HepG2 (cell line): ENCODE measurements around the gene CDC42SE1.

Experiments used
- CEBPB ChIP-seq: IDR thresholded peaks from 2 replicates; pipeline ENCODE4 v1.6.1; 2011; ENCODE audit warnings: low read depth, low read length, improper control_type of control experiment, borderline replicate concordance
- ETV6 ChIP-seq: sonication (generic); formaldehyde crosslinking; conservative IDR thresholded peaks from 2 replicates; pipeline ENCODE4 v1.4.0; 2020; ENCODE audit warnings: missing genetic modification reagents
- HMG20A ChIP-seq: IDR thresholded peaks from 2 replicates; pipeline ENCODE4 v1.6.1; 2016; ENCODE audit warnings: borderline replicate concordance
- POLR2A ChIP-seq, 2 experiments: IDR thresholded peaks; 2 replicates each; pipeline ENCODE4 v1.6.1; 2011; ENCODE audit warnings: low read depth in 2 of 2, low read length in 2 of 2, mild to moderate bottlenecking in 1 of 2, moderate library complexity in 1 of 2; ENCODE audit not compliant: insufficient read depth in 1 of 2
- RBM22 ChIP-seq: fragments of 200-400 bp; formaldehyde crosslinking; optimal IDR thresholded peaks from 2 replicates; pipeline ENCODE3; 2017; ENCODE audit warnings: mild to moderate bottlenecking, low read length, moderate library complexity
- RFX5 ChIP-seq: IDR thresholded peaks from 2 replicates; pipeline ENCODE4 v1.6.1; 2011; ENCODE audit warnings: low read depth, low read length, improper control_type of control experiment
- RORA ChIP-seq: sonication (generic); formaldehyde crosslinking; IDR thresholded peaks from 2 replicates; pipeline ENCODE4 v1.5.0; 2020; ENCODE audit warnings: mild to moderate bottlenecking, missing genetic modification reagents, moderate library complexity
- ZKSCAN1 ChIP-seq: fragments of 150-350 bp; IDR thresholded peaks from 2 replicates; pipeline ENCODE4 v1.6.1; 2014; ENCODE audit warnings: low read length
- ZNF263 ChIP-seq: sonication (generic); formaldehyde crosslinking; IDR thresholded peaks from 2 replicates; pipeline ENCODE4 v1.4.0; 2020; ENCODE audit warnings: missing genetic modification reagents
- ZNF720 ChIP-seq: sonication (generic); formaldehyde crosslinking; IDR thresholded peaks from 2 replicates; pipeline ENCODE4 v1.4.0; 2020; ENCODE audit warnings: missing genetic modification reagents
- TF ChIP-seq, protein P1 (sequence below): sonication (generic); formaldehyde crosslinking; IDR thresholded peaks from 2 replicates; pipeline ENCODE4 v1.5.0; 2020; ENCODE audit warnings: mild to moderate bottlenecking, missing genetic modification reagents, moderate library complexity
- TF ChIP-seq, protein P2 (sequence below): sonication (generic); formaldehyde crosslinking; IDR thresholded peaks from 2 replicates; pipeline ENCODE4 v1.4.0; 2020; ENCODE audit warnings: missing genetic modification reagents, mild to moderate bottlenecking, borderline replicate concordance

DNA sequence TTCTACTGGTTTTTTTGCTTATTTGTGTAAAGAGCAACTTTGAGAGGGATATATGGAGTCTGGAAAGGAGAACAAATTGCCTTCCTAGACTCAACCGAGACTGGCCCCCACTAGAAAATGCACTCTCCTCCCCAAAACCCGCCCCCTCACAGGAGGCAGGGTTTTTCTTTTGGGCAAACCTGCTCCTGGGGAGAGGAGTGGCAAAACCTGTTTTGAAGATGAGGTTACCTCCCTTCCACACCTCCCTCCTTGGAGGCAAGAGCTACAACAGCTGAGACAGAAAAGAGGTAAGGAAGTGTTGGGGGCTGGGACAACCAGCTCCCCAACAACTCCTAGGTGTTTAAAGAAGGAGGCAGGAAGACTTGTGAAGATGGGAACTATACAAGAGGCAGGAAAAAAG, 23.1 kb downstream of the CDC42SE1 start, which contains the start of gene BNIPL:
- TF ChIP-seq RFX5 (no peak), RORA (CRISPR knock-in tag) (no peak), RBM22 (no peak), ZNF263 (no peak), POLR2A (IDR thresholded peaks at IDR 0.05; ENCODE audit: insufficient read depth in 1 of 2, low read depth in 2 of 2, low read length in 2 of 2) (no peak), ZKSCAN1 (no peak), CEBPB (no peak), HMG20A (CRISPR knock-in tag) (no peak), ZNF720 (CRISPR knock-in tag) (no peak), ETV6 (CRISPR knock-in tag) (no peak)
- TF ChIP-seq, protein P1, sequence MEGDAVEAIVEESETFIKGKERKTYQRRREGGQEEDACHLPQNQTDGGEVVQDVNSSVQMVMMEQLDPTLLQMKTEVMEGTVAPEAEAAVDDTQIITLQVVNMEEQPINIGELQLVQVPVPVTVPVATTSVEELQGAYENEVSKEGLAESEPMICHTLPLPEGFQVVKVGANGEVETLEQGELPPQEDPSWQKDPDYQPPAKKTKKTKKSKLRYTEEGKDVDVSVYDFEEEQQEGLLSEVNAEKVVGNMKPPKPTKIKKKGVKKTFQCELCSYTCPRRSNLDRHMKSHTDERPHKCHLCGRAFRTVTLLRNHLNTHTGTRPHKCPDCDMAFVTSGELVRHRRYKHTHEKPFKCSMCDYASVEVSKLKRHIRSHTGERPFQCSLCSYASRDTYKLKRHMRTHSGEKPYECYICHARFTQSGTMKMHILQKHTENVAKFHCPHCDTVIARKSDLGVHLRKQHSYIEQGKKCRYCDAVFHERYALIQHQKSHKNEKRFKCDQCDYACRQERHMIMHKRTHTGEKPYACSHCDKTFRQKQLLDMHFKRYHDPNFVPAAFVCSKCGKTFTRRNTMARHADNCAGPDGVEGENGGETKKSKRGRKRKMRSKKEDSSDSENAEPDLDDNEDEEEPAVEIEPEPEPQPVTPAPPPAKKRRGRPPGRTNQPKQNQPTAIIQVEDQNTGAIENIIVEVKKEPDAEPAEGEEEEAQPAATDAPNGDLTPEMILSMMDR (CRISPR knock-in tag) = no peak
- TF ChIP-seq, protein P2, sequence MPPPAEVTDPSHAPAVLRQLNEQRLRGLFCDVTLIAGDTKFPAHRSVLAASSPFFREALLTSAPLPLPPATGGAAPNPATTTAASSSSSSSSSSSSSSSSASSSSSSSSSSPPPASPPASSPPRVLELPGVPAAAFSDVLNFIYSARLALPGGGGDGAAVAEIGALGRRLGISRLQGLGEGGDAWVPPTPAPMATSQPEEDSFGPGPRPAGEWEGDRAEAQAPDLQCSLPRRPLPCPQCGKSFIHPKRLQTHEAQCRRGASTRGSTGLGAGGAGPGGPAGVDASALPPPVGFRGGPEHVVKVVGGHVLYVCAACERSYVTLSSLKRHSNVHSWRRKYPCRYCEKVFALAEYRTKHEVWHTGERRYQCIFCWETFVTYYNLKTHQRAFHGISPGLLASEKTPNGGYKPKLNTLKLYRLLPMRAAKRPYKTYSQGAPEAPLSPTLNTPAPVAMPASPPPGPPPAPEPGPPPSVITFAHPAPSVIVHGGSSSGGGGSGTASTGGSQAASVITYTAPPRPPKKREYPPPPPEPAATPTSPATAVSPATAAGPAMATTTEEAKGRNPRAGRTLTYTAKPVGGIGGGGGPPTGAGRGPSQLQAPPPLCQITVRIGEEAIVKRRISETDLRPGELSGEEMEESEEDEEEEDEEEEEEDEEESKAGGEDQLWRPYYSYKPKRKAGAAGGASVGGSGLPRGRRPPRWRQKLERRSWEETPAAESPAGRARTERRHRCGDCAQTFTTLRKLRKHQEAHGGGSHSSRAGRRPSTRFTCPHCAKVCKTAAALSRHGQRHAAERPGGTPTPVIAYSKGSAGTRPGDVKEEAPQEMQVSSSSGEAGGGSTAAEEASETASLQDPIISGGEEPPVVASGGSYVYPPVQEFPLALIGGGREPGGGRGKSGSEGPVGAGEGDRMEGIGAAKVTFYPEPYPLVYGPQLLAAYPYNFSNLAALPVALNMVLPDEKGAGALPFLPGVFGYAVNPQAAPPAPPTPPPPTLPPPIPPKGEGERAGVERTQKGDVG (CRISPR knock-in tag) = no peak
